ENCODE measurements around the gene TTC3. TPM values are rescaled to one million over a fixed set of nuclear protein-coding genes. Genes with fewer than 3 reads are reported as not detected.

The TTC3 gene
- total and polyA plus RNA-seq, 2 of the 13 experiments (the other 11 are each of a cell fraction or from before 2014, with no cell fraction given) = 55.7 to 108 TPM

GRCh38 chr21:37237346-37237745 lies 164.3 kb downstream of the TTC3 start:
- TF ChIP-seq ZNF747 (CRISPR knock-in tag; IDR thresholded peaks at IDR 0.05; ENCODE audit: borderline replicate concordance) (no peak), STAT5B (CRISPR knock-in tag; IDR thresholded peaks at IDR 0.05) (no peak), ZNF83 (CRISPR knock-in tag; IDR thresholded peaks at IDR 0.05; ENCODE audit: borderline replicate concordance) (no peak), ZNF777 (CRISPR knock-in tag; IDR thresholded peaks at IDR 0.05) (no peak), THYN1 (CRISPR knock-in tag; IDR thresholded peaks at IDR 0.05; ENCODE audit: borderline replicate concordance, low read depth) (no peak), NR2F6 (IDR thresholded peaks at IDR 0.05) (no peak), NR2F6 (CRISPR knock-in tag; IDR thresholded peaks at IDR 0.05) (no peak), ZSCAN31 (CRISPR knock-in tag; IDR thresholded peaks at IDR 0.05; ENCODE audit: low read depth) (no peak), SNAPC5 (CRISPR knock-in tag; IDR thresholded peaks at IDR 0.05; ENCODE audit: borderline replicate concordance) (no peak), ZSCAN29 (CRISPR knock-in tag; conservative IDR thresholded peaks at IDR 0.05) (no peak), ZNF431 (CRISPR knock-in tag; IDR thresholded peaks at IDR 0.05; ENCODE audit: borderline replicate concordance, low read depth) (no peak)
- H2AFZ ChIP-seq (ENCODE audit: low read length) = no peak overlapping the region
- no peak overlapping the region for H3K4me3 ChIP-seq (replicated peaks in 1 of 3; ENCODE audit: insufficient read depth in 1 of 3, low read depth in 2 of 3, low read length in 3 of 3)
- ChIA-PET CTCF (ENCODE audit: low intra/inter-chr PET ratio, low total read pairs) (no interaction called here), POLR2A (no interaction called here)
- H3K9me3 ChIP-seq (ENCODE audit: low read length) = no peaks in the 10 kb centered on the region
- H3K4me2 ChIP-seq (ENCODE audit: low read depth, low read length) = no peak overlapping the region
- no peaks in the 10 kb centered on the region for H4K20me1 ChIP-seq (ENCODE audit: insufficient read depth, low read length)
- no peak for ATAC-seq
- intact Hi-C loops (cut with micrococcal nuclease; ENCODE audit: unreplicated experiment) (no loop called here), in situ Hi-C loops (cut with HindIII; ENCODE audit: extremely low pct_ligation_motif_present, low pct_unique_long_range_greater_than_20kb) (no loop called here)
- no TSS peak for BruUV-seq (replicated peaks)
- H3K27me3 ChIP-seq (ENCODE audit: control insufficient read depth in 1 of 2, insufficient read depth in 2 of 2, low read length in 2 of 2) = no peaks in the 10 kb centered on the region
- no peak overlapping the region for H3K9ac ChIP-seq (ENCODE audit: insufficient read depth, low read depth, low read length)
- no peak for DNase-seq (ENCODE audit: low spot score)
- H3K27ac ChIP-seq (ENCODE audit: extremely low read length, insufficient read depth, low read length) = no peak overlapping the region
- H3K79me2 ChIP-seq (ENCODE audit: insufficient read depth, low read length) = peaks cover 3% of the 10 kb centered on the region
- WGBS (ENCODE audit: low lambda C conversion rate) = 96% methylated on average over 2 of the region's 2 CpGs
- H3K36me3 ChIP-seq (replicated peaks in 1 of 2; ENCODE audit: control insufficient read depth in 1 of 2, insufficient read depth in 2 of 2, low read length in 2 of 2) = peaks cover 4 to 61% of the 10 kb centered on the region in 2 experiments; a peak in 4 of 5 replicates
- no peaks in the 10 kb centered on the region for H3K4me1 ChIP-seq (ENCODE audit: insufficient read depth, low read length)
- FAIRE-seq = no peak

DNA sequence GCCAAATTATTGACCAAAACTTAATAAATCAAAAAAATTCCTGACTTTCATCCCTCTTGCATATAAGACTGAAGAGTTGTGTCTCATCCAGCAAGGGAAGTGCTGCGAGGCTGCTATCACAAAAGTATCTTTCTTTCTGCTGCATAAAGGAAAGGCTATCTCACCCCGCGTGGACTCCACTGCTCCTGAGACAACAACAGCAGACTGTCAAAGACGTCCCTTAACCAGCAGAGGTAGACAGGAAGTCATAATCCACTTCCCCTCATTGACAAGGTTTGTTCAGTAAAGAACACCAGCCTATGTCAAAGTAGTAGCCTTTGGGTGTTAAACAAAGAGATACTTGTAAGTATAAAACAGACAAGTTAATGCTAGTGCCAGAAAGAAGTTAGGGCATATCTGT lies 164.7 kb downstream of the TTC3 start:
- DNase-seq (ENCODE audit: low spot score) (no peak), ATAC-seq (no peak), FAIRE-seq (no peak)
- POLR2A ChIA-PET = no interaction called here
- no peaks in the 10 kb centered on the region for H3K27me3 ChIP-seq (ENCODE audit: control insufficient read depth in 1 of 2, insufficient read depth in 2 of 2, low read length in 2 of 2)
- 89% methylated on average over 4 of the region's 4 CpGs for WGBS (ENCODE audit: low lambda C conversion rate)
- no peak overlapping the region for H3K9ac ChIP-seq (ENCODE audit: insufficient read depth, low read depth, low read length)
- H3K9me3 ChIP-seq (ENCODE audit: low read length) = no peaks in the 10 kb centered on the region
- no peak overlapping the region for H2AFZ ChIP-seq (ENCODE audit: low read length)
- in situ Hi-C loops (cut with HindIII; ENCODE audit: extremely low pct_ligation_motif_present, low pct_unique_long_range_greater_than_20kb) = no loop called here
- peaks cover 3% of the 10 kb centered on the region for H3K79me2 ChIP-seq (ENCODE audit: insufficient read depth, low read length)
- CTCF ChIA-PET (ENCODE audit: low intra/inter-chr PET ratio, low total read pairs) = no interaction called here
- no peaks in the 10 kb centered on the region for H4K20me1 ChIP-seq (ENCODE audit: insufficient read depth, low read length)
- intact Hi-C loops (cut with micrococcal nuclease; ENCODE audit: unreplicated experiment) = no loop called here
- H3K4me1 ChIP-seq (ENCODE audit: insufficient read depth, low read length) = no peaks in the 10 kb centered on the region
- no TSS peak for BruUV-seq (replicated peaks)
- no peak for TF ChIP-seq BCL3 (CRISPR knock-in tag; IDR thresholded peaks at IDR 0.05)
- no peak for TF ChIP-seq CTCF (CRISPR knock-in tag; IDR thresholded peaks at IDR 0.05)
- H3K4me3 ChIP-seq (replicated peaks in 1 of 3; ENCODE audit: insufficient read depth in 1 of 3, low read depth in 2 of 3, low read length in 3 of 3) = no peak overlapping the region
- no peak overlapping the region for H3K4me2 ChIP-seq (ENCODE audit: low read depth, low read length)
- peaks cover 4 to 57% of the 10 kb centered on the region in 2 experiments; a peak in 4 of 5 replicates for H3K36me3 ChIP-seq (replicated peaks in 1 of 2; ENCODE audit: control insufficient read depth in 1 of 2, insufficient read depth in 2 of 2, low read length in 2 of 2)
- H3K27ac ChIP-seq (ENCODE audit: extremely low read length, insufficient read depth, low read length) = no peak overlapping the region

Data from HepG2 (cell line).